HepG2 (cell line): ENCODE data around the gene USP38. TPM values are rescaled to one million over a fixed set of nuclear protein-coding genes. Genes with fewer than 3 reads are reported as not detected.

Experiments
- ATF7-NPFF ChIP-seq: sonication (generic); formaldehyde crosslinking; IDR thresholded peaks from 2 replicates; pipeline ENCODE4 v1.8.1; 2023; ENCODE audit warnings: mild to moderate bottlenecking, low read depth, missing genetic modification reagents, moderate library complexity
- CREB1 ChIP-seq, 2 experiments: fragments of 450-650 bp in 1 of 2; IDR thresholded peaks; 2 replicates each; pipeline ENCODE4 v1.6.1; 2016 to 2017; ENCODE audit warnings: control low read depth in 1 of 2, mild to moderate bottlenecking in 1 of 2, missing compliant biosample characterization in 1 of 2, missing genetic modification characterization in 1 of 2
- CREM ChIP-seq, 2 experiments: sonication (generic) in 1 of 2; formaldehyde crosslinking in 1 of 2; IDR thresholded peaks; 2 replicates each; pipeline versions ENCODE4 v1.4.0 to v1.6.1; 2016 to 2020; ENCODE audit warnings: antibody characterized with exemption in 1 of 2, mild to moderate bottlenecking in 1 of 2, missing genetic modification reagents in 1 of 2
- E2F5 ChIP-seq: sonication (generic); formaldehyde crosslinking; conservative IDR thresholded peaks from 2 replicates; pipeline ENCODE4 v1.4.0; 2020; ENCODE audit warnings: missing genetic modification reagents
- FOXO4 ChIP-seq: sonication (generic); formaldehyde crosslinking; conservative IDR thresholded peaks from 2 replicates; pipeline ENCODE4 v1.8.1; 2023; ENCODE audit warnings: missing genetic modification reagents
- HMGXB4 ChIP-seq, 2 experiments: sonication (generic) in 1 of 2; formaldehyde crosslinking in 1 of 2; IDR thresholded peaks; 2 replicates each; pipeline versions ENCODE4 v1.4.0 to v1.6.1; 2018 to 2020; ENCODE audit warnings: missing genetic modification reagents in 2 of 2, borderline replicate concordance in 1 of 2, low read depth in 1 of 2, mild to moderate bottlenecking in 1 of 2, missing biosample characterization in 1 of 2
- MED1 ChIP-seq: sonication (generic); formaldehyde crosslinking; IDR thresholded peaks from 2 replicates; pipeline ENCODE4 v1.4.0; 2020; ENCODE audit warnings: missing genetic modification reagents
- MYPOP ChIP-seq: sonication (generic); formaldehyde crosslinking; IDR thresholded peaks from 2 replicates; pipeline ENCODE4 v1.8.1; 2023; ENCODE audit warnings: mild to moderate bottlenecking, moderate library complexity, missing genetic modification reagents
- NCOA1 ChIP-seq: sonication (generic); formaldehyde crosslinking; IDR thresholded peaks from 2 replicates; pipeline ENCODE4 v1.9.0; 2021; ENCODE audit warnings: missing genetic modification reagents
- NFE2L1 ChIP-seq: sonication (generic); formaldehyde crosslinking; IDR thresholded peaks from 2 replicates; pipeline ENCODE4 v1.4.0; 2020; ENCODE audit warnings: missing genetic modification reagents, mild to moderate bottlenecking, borderline replicate concordance
- NONO ChIP-seq, 2 experiments: fragments of 450-650 bp in 1 of 2; sonication (generic) in 1 of 2; formaldehyde crosslinking in 1 of 2; IDR thresholded peaks in 1 of 2; conservative IDR thresholded peaks in 1 of 2; 2 replicates each; pipeline versions ENCODE4 v1.6.1 to v1.8.0; 2017 to 2022; ENCODE audit warnings: mild to moderate bottlenecking in 1 of 2, missing genetic modification reagents in 1 of 2, moderate library complexity in 1 of 2
- RBAK ChIP-seq: sonication (generic); formaldehyde crosslinking; IDR thresholded peaks from 2 replicates; pipeline ENCODE4 v1.5.1; 2020; ENCODE audit warnings: mild to moderate bottlenecking, missing genetic modification reagents
- SIN3A ChIP-seq: IDR thresholded peaks from 2 replicates; pipeline ENCODE4 v1.6.1; 2011; ENCODE audit warnings: low read depth, mild to moderate bottlenecking, control low read depth, low read length, borderline replicate concordance
- SOX6 ChIP-seq, 2 experiments: fragments of 450-650 bp in 1 of 2; sonication (generic) in 1 of 2; formaldehyde crosslinking in 1 of 2; IDR thresholded peaks; 2 replicates each; pipeline versions ENCODE4 v1.4.0 to v1.6.1; 2017 to 2020; ENCODE audit warnings: antibody characterized with exemption in 1 of 2, mild to moderate bottlenecking in 1 of 2, missing genetic modification reagents in 1 of 2
- TFDP1 ChIP-seq: IDR thresholded peaks from 2 replicates; pipeline ENCODE4 v1.6.1; 2016; ENCODE audit warnings: missing compliant biosample characterization, missing genetic modification reagents, borderline replicate concordance
- ZBTB8A ChIP-seq: sonication (generic); formaldehyde crosslinking; IDR thresholded peaks from 2 replicates; pipeline ENCODE4 v1.4.0; 2020; ENCODE audit warnings: mild to moderate bottlenecking, low read depth, missing genetic modification reagents, borderline replicate concordance
- ZFP90 ChIP-seq: sonication (generic); formaldehyde crosslinking; IDR thresholded peaks from 2 replicates; pipeline ENCODE4 v1.8.0; 2022; ENCODE audit warnings: missing genetic modification reagents, mild to moderate bottlenecking, inconsistent platforms, borderline replicate concordance
- ZNF496 ChIP-seq: sonication (generic); formaldehyde crosslinking; IDR thresholded peaks from 2 replicates; pipeline ENCODE4 v1.8.1; 2023; ENCODE audit warnings: mild to moderate bottlenecking, moderate library complexity, missing genetic modification reagents; ENCODE audit not compliant: insufficient replicate concordance
- ZNF577 ChIP-seq: sonication (generic); formaldehyde crosslinking; IDR thresholded peaks from 2 replicates; pipeline ENCODE4 v1.4.0; 2020; ENCODE audit warnings: mild to moderate bottlenecking, low read depth, missing genetic modification reagents, borderline replicate concordance
- ZNF839 ChIP-seq: sonication (generic); formaldehyde crosslinking; IDR thresholded peaks from 2 replicates; pipeline ENCODE4 v1.4.0; 2020; ENCODE audit warnings: missing genetic modification reagents, mild to moderate bottlenecking, borderline replicate concordance
- polyA plus RNA-seq, 8 experiments: library from polyadenylated mRNA; depleted of rRNA in 3 of 8; stranded (reverse) in 7 of 8; unstranded in 1 of 8; fragments of >200 nt; fragmentation: Illumina TruSeq in 4 of 8; extraction: Trizol in 4 of 8; gene quantifications; 2 replicates each; pipeline versions ENCODE4 v1.2.1 to v1.2.3, GENCODE V29; 2011 to 2016; ENCODE audit warnings: low read depth in 4 of 8, missing spikeins in 1 of 8, mixed read lengths in 1 of 8; ENCODE audit not compliant: insufficient read depth in 1 of 8
- total RNA-seq, 5 experiments: library from RNA; depleted of rRNA; stranded (reverse); fragments of >200 nt; fragmentation: Illumina TruSeq; extraction: Trizol; gene quantifications; 2 replicates each; pipeline ENCODE4 v1.2.3, GENCODE V29; 2016; ENCODE audit warnings: low read depth in 1 of 5

USP38 gene
- total and polyA plus RNA-seq, 2 of the 13 experiments (the other 11 are each of a cell fraction or from before 2014, with no cell fraction given): 4.5 to 11.8 TPM

- no peak for TF ChIP-seq ZNF839 (CRISPR knock-in tag)
- TF ChIP-seq SOX6 (IDR thresholded peaks at IDR 0.05): no peak
- no peak for TF ChIP-seq SOX6 (CRISPR knock-in tag; IDR thresholded peaks at IDR 0.05)
- no peak for TF ChIP-seq NCOA1 (CRISPR knock-in tag)
- TF ChIP-seq CREB1 (IDR thresholded peaks at IDR 0.05): peak; percentile 80
- TF ChIP-seq CREB1 (CRISPR knock-in tag; IDR thresholded peaks at IDR 0.05): peak; percentile 82
- no peak for TF ChIP-seq RBAK (CRISPR knock-in tag)
- TF ChIP-seq ZFP90 (CRISPR knock-in tag): peak; percentile 86; the same call in 1 of the 2 replicates
- TF ChIP-seq MED1 (CRISPR knock-in tag): no peak; the same call in 1 of the 2 replicates
- peak; percentile 40 for TF ChIP-seq CREM (IDR thresholded peaks at IDR 0.05)
- no peak for TF ChIP-seq CREM (CRISPR knock-in tag; IDR thresholded peaks at IDR 0.05)
- TF ChIP-seq NONO (IDR thresholded peaks at IDR 0.05): no peak
- peak; percentile 77 for TF ChIP-seq NONO (CRISPR knock-in tag; conservative IDR thresholded peaks at IDR 0.05)
- TF ChIP-seq E2F5 (CRISPR knock-in tag): no peak; the same call in 1 of the 2 replicates
- peak; percentile 58; the same call in 1 of the 2 replicates for TF ChIP-seq ATF7-NPFF (CRISPR knock-in tag)
- no peak for TF ChIP-seq FOXO4 (CRISPR knock-in tag)
- peak; percentile 85; the same call in 1 of the 2 replicates for TF ChIP-seq TFDP1 (CRISPR knock-in tag)
- no peak for TF ChIP-seq ZNF496 (CRISPR knock-in tag)
- peak; percentile 93 for TF ChIP-seq MYPOP (CRISPR knock-in tag)
- no peak for TF ChIP-seq ZBTB8A (CRISPR knock-in tag)
- no peak for TF ChIP-seq ZNF577
- 0 out of 4 replicates have a peak, but pooled peaks of 1 of the 2 experiments have one; percentile 62 for TF ChIP-seq HMGXB4 (CRISPR knock-in tag; IDR thresholded peaks at IDR 0.05; ENCODE audit: borderline replicate concordance in 1 of 2, low read depth in 1 of 2)
- no peak for TF ChIP-seq NFE2L1 (CRISPR knock-in tag)
- peak; percentile 59; the same call in 1 of the 2 replicates for TF ChIP-seq SIN3A
Measured at GRCh38 chr4:143184503-143185252, at the start of gene USP38 (continued).
